ENCODE results near the gene C10orf67.

Gene C10orf67

DNA sequence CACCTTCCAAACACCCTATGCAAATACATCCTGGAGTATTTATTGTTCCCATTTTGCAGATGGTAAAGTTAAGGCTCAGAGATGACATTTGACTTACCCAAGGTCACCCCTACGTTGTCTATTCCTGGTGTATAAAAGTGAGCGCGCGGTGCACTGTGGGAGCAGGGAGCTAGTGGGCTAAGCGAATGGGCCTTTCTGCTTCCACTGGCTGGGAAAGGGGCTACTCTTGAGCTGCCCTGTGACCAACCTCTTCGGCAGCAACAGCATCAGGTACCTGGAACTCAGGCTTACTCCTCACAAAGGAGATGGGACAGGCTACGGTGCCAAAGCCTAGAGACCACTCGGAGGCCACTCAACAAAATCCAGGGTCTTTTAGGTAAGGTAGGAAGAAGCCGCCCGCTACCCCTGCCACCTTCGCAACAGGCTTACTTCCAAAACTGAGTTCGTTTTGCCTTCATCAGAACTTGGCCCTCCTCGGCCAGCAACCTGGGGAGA lies 150.1 kb downstream of the C10orf67 start:
- no peaks in the 10 kb centered on the region for H3K4me1 ChIP-seq
- no peak for TF ChIP-seq Cebpa-rat (IDR thresholded peaks at IDR 0.05)
- no peaks in the 10 kb centered on the region for H4K20me1 ChIP-seq
- no peak overlapping the region for H3K4me3 ChIP-seq
- no peak overlapping the region for H3K9ac ChIP-seq
- H3K27me3 ChIP-seq, result peaks cover 0 to 26% (median 9%) of the 10 kb centered on the region in 11 experiments; a peak in 15 of 22 replicates
- H3K4me2 ChIP-seq, result no peak overlapping the region
- no peaks in the 10 kb centered on the region for H3K36me3 ChIP-seq
- H3K27ac ChIP-seq, result no peak overlapping the region
- peaks cover 47 to 60% (median 54%) of the 10 kb centered on the region in 11 experiments for H3K9me3 ChIP-seq (replicated peaks in 1 of 11)

DNA sequence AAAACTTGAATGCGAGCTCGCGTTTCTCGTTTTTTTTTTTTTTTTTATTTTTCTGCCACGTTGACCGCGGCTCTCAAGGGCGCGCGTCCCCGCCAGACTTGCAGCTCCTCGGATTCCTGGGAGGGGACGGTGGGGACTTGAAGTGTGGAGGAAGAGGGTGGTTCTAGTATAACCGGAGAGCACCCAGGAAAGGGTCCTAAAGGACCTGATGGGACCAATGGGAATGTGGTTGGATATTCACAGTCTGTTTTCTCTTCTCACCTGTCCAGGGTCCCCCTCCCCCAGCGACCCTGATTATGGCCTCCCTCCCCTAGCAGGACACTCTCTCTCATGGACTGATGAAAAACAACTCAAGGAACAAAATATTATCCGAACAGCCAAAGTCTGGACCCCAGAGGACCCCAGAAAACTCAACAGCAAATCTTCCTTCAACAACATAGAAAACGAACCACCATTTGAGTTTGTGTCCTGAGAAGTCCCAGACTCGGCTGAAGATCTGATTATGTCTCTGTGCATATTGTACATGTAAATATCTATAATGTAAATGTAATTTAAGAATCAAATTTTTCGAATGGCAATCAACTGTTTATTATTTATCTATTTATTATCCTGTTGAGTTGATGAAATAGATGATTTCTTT lies 151.0 kb downstream of the C10orf67 start:
- peaks cover 40 to 50% (median 45%) of the 10 kb centered on the region in 11 experiments for H3K9me3 ChIP-seq (replicated peaks in 1 of 11)
- H3K4me1 ChIP-seq, result no peaks in the 10 kb centered on the region
- TF ChIP-seq Cebpa-rat (IDR thresholded peaks at IDR 0.05), result no peak
- H3K4me2 ChIP-seq, result no peak overlapping the region
- no peak overlapping the region for H3K27ac ChIP-seq
- peaks cover 0 to 16% (median 0%) of the 10 kb centered on the region in 11 experiments; a peak in 6 of 22 replicates for H3K27me3 ChIP-seq
- no peaks in the 10 kb centered on the region for H3K36me3 ChIP-seq
- no peak overlapping the region for H3K4me3 ChIP-seq
- H3K9ac ChIP-seq, result no peak overlapping the region
- no peaks in the 10 kb centered on the region for H4K20me1 ChIP-seq

DNA sequence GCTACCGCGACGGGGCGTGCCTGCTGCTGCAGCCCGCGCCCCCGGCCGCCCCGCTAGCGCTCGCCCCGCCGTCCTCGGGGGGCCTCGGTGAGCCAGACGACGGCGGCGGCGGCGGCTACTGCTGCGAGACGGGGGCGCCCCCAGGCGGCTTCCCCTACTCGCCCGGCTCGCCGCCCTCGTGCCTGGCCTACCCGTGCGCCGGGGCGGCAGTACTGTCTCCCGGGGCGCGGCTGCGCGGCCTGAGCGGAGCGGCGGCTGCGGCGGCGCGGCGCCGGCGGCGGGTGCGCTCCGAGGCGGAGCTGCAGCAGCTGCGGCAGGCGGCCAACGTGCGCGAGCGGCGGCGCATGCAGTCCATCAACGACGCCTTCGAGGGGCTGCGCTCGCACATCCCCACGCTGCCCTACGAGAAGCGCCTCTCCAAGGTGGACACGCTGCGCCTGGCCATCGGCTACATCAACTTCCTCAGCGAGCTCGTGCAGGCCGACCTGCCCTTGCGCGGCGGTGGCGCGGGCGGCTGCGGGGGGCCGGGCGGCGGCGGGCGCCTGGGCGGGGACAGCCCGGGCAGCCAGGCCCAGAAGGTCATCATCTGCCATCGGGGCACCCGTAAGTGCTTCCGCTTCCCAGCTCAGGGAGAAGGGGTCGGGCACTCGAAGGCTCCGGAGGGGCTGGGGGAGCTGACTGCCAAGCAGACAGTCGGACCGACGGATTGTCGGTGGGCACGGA lies 151.7 kb downstream of the C10orf67 start:
- Histone ChIP-seq H3K36me3 (no peaks in the 10 kb centered on the region), H4K20me1 (no peaks in the 10 kb centered on the region), H3K27ac (no peak overlapping the region), H3K4me2 (no peak overlapping the region), H3K4me3 (no peak overlapping the region), H3K27me3 (peaks cover 0 to 9% (median 0%) of the 10 kb centered on the region in 11 experiments; a peak in 4 of 22 replicates), H3K9me3 (replicated peaks in 1 of 11) (peaks cover 40 to 49% (median 45%) of the 10 kb centered on the region in 11 experiments), H3K4me1 (no peaks in the 10 kb centered on the region), H3K9ac (no peak overlapping the region)
- no peak for TF ChIP-seq Cebpa-rat (IDR thresholded peaks at IDR 0.05)

DNA sequence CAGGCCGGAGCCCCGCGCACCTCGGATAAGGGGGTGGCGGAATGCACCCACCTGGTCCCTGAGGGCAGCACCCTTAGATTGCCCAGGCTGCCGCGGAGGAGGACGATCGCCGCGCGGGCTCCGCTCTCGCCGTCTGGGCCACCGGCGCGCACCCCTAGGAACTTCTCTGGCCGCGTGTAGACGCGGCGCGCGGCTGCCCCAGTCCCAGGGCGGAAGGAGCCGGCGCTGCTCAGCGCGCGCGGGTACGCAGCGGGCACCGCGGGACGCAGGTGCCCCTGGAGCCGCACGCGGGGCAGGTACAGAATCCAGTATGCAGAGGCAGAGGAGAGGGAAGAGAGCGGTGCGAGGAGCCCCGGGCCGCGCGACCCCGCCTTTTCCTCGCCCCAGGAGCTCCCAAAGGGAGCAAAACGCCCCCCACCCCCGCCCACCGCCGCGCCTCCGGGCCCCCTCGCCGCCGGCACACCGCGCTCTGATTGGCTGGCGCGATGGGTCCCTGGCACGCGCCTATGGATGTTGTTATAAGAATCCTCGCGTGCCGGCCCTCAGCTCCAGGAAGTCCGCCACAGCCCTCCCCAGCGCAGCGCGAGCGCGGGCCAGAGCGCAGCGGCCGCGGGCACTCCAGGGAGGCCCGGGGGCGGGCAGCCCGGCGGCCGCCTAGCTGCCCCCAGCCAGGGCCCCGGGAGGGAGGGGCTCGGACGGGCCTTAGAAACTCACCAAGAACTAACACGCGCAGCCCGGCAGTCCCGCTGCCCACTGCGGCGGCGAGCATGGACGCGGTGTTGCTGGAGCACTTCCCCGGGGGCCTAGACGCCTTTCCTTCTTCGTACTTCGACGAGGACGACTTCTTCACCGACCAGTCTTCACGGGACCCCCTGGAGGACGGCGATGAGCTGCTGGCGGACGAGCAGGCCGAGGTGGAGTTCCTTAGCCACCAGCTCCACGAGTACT lies 152.6 kb downstream of the C10orf67 start, which contains the start of gene PTF1A:
Gene PTF1A, plus strand, starts transcription at position 549 of the 948 bp plus-strand sequence. Its CDS starts 219 bp downstream, at position 768.
- Histone ChIP-seq H3K4me1 (no peaks in the 10 kb centered on the region), H3K9ac (no peak within 1 kb of the TSS), H3K36me3 (no peaks in the 10 kb centered on the region), H3K27me3 (peaks cover 0 to under 1% (median 0%) of the 10 kb centered on the region in 11 experiments; a peak in 3 of 22 replicates), H3K4me3 (no peak within 1 kb of the TSS), H3K27ac (no peak within 1 kb of the TSS), H3K9me3 (replicated peaks in 1 of 11) (peaks cover 40 to 49% (median 45%) of the 10 kb centered on the region in 11 experiments), H4K20me1 (no peaks in the 10 kb centered on the region), H3K4me2 (no peak within 1 kb of the TSS)
- no peak for TF ChIP-seq Cebpa-rat (IDR thresholded peaks at IDR 0.05)

DNA sequence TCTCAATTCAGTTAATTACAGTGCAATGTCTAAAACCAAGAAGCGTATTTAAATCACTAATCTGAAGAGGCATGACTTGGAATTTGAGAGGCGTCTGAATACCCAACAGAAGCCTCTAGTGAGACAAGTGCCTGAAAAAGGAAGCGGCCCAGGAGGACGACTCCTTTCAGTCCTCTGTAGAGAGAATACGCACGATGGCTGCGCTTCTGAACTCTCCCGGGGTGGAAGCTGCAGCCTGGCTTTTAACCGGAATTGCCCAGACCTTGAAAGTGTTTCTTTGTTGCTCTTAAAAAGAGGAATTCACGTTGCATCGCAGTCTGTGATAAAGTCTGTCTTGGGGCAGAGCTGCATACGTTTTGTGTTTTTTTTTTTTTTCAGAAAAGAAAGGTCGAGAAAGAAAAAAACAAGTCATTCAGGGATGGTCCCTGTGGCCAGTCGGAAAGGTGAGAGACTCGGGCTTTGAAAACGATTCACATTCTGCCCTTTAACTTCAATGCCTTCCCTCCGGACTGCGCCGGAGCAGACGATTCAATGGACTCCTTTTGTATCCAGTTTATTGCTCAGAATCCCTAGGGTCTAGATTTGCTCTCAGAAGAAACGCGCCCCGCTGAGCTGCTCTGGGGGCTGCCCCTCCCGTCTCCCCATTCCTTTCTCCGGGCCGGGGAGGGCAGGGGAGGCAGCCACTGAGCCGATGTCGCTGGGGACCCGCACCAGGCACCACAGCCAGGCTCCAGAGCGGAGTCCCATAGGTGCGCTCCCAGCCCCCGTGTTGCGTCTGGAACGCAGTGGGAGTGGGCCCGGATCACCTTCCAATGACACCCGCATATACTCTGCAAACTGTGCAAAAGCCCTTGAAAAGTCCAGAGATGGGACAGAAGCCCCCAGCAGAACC lies 153.5 kb downstream of the C10orf67 start:
- H3K4me3 ChIP-seq, result no peak overlapping the region
- H3K9ac ChIP-seq, result no peak overlapping the region
- no peak for TF ChIP-seq Cebpa-rat (IDR thresholded peaks at IDR 0.05)
- H3K4me2 ChIP-seq, result no peak overlapping the region
- no peaks in the 10 kb centered on the region for H4K20me1 ChIP-seq
- H3K36me3 ChIP-seq, result no peaks in the 10 kb centered on the region
- H3K27ac ChIP-seq, result no peak overlapping the region
- H3K9me3 ChIP-seq (replicated peaks in 1 of 11), result peaks cover 40 to 49% (median 45%) of the 10 kb centered on the region in 11 experiments
- no peaks in the 10 kb centered on the region for H3K4me1 ChIP-seq
- no peaks in the 10 kb centered on the region; a peak in 1 of 22 replicates for H3K27me3 ChIP-seq

DNA sequence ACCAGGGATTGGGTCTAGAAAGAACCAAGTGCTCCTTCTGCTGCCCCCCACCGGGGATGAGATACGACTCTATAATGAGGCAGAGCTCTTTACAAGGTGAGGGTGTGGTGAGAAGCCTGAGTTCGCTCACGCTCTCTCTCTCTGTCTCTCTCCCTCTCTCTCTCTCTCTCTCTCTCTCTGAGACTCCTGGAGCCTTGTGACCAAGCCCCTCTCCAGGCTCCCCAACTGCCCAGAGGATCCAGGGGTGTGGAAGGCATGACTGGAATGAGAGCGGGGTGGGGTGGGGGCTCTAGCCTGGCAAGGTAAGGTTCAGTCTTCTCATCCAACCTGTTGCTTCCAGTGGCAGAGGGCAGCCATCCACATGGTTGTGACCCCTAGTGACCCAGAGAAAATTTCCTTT lies 155.6 kb downstream of the C10orf67 start:
- no peaks in the 10 kb centered on the region for H3K36me3 ChIP-seq
- no peaks in the 10 kb centered on the region for H4K20me1 ChIP-seq
- H3K9ac ChIP-seq, result no peak overlapping the region
- TF ChIP-seq Cebpa-rat (IDR thresholded peaks at IDR 0.05), result no peak
- no peak overlapping the region for H3K4me3 ChIP-seq
- H3K27ac ChIP-seq, result no peak overlapping the region
- no peaks in the 10 kb centered on the region for H3K4me1 ChIP-seq
- H3K9me3 ChIP-seq (replicated peaks in 1 of 11), result peaks cover 26 to 34% (median 30%) of the 10 kb centered on the region in 11 experiments
- H3K27me3 ChIP-seq, result no peaks in the 10 kb centered on the region
- no peak overlapping the region for H3K4me2 ChIP-seq

DNA sequence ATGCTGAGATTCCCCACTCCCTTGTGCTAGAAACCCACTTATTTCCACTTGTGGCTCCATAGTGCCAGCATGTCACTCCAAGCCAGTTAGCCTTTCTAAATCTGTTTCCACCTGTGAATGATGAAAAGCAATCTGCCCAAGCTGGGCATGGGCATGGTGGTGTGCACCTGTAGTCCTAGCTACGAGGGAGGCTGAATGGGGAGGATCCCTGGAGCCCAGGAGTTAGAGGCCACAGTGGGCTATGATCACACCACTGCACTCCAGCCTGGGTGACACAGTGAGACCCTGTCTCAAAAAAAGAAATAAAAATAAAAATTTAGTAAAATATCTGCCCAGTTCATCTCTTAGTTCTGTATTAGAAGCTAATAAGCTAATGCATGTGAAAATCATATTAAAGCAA lies 157.4 kb downstream of the C10orf67 start:
- H3K4me3 ChIP-seq, result no peak overlapping the region
- no peaks in the 10 kb centered on the region for H3K36me3 ChIP-seq
- no peaks in the 10 kb centered on the region for H4K20me1 ChIP-seq
- no peak overlapping the region for H3K4me2 ChIP-seq
- H3K27ac ChIP-seq, result no peak overlapping the region
- H3K27me3 ChIP-seq, result no peaks in the 10 kb centered on the region
- H3K4me1 ChIP-seq, result no peaks in the 10 kb centered on the region
- no peak for TF ChIP-seq Cebpa-rat (IDR thresholded peaks at IDR 0.05)
- H3K9ac ChIP-seq, result no peak overlapping the region
- H3K9me3 ChIP-seq (replicated peaks in 1 of 11), result peaks cover 10 to 17% (median 13%) of the 10 kb centered on the region in 11 experiments

DNA sequence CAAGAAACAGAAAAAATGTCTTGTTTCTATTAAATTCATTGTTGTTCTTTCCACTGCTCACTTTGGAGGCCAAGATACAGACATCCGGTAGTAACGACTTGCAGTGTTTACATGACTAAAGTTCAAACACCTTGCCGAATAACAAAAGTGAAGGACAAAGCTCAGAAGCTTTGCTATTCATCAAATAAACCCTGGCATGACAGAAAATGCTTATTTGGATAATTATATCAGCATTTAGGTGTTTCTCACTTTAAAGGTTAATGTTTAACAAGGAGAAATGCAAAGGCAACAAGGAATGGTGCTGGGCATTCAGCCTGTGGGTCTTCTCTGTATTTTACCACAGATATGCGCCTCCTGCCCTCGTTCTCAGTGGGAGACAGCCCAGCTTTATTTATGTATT lies 157.9 kb downstream of the C10orf67 start:
- H3K27ac ChIP-seq, result no peak overlapping the region
- no peak overlapping the region for H3K9ac ChIP-seq
- no peak overlapping the region for H3K4me3 ChIP-seq
- H3K4me2 ChIP-seq, result no peak overlapping the region
- no peaks in the 10 kb centered on the region for H3K4me1 ChIP-seq
- no peak for TF ChIP-seq Cebpa-rat (IDR thresholded peaks at IDR 0.05)
- peaks cover 5 to 13% (median 9%) of the 10 kb centered on the region in 11 experiments for H3K9me3 ChIP-seq (replicated peaks in 1 of 11)
- H3K27me3 ChIP-seq, result no peaks in the 10 kb centered on the region
- H3K36me3 ChIP-seq, result no peaks in the 10 kb centered on the region
- no peaks in the 10 kb centered on the region for H4K20me1 ChIP-seq
